Keratinocyte (primary cell): ENCODE measurements around the gene NBL1. TPM values are rescaled to one million over a fixed set of nuclear protein-coding genes. Genes with fewer than 3 reads are reported as not detected.

Experiments
- DNase-seq: peaks from one replicate; pipeline ENCODE4 v3.0.0-alpha.2; 2011; ENCODE audit warnings: low read depth, missing footprints, low spot score
- FAIRE-seq: peaks from 2 replicates; lab custom pipeline; 2011; peaks lifted over from hg19 to GRCh38; lab: Jason Lieb, UNC
- H2AFZ ChIP-seq: 2 replicates; pipeline ENCODE4 v1.6.0; 2012; ENCODE audit warnings: low read length, control low read depth, inconsistent platforms; ENCODE audit not compliant: control insufficient read depth
- H3K27ac ChIP-seq: 2 replicates; pipeline ENCODE4 v1.5.1; 2011; ENCODE audit warnings: low read length; ENCODE audit not compliant: control insufficient read depth, insufficient read depth
- H3K27me3 ChIP-seq: 3 replicates; pipeline ENCODE4 v1.6.0; 2011; ENCODE audit warnings: low read length; ENCODE audit not compliant: control insufficient read depth, insufficient read depth; ENCODE audit errors: extremely low read depth
- H3K36me3 ChIP-seq, 2 experiments: 2 replicates in 1 of 2; 3 replicates in 1 of 2; pipeline ENCODE4 v1.5.1; 2011; ENCODE audit warnings: low read length in 2 of 2, mild to moderate bottlenecking in 1 of 2; ENCODE audit not compliant: control insufficient read depth in 2 of 2, insufficient read depth in 2 of 2; ENCODE audit errors: extremely low read depth in 1 of 2
- H3K4me1 ChIP-seq: 3 replicates; pipeline ENCODE4 v1.5.1; 2011; ENCODE audit warnings: low read length; ENCODE audit not compliant: control insufficient read depth, insufficient read depth; ENCODE audit errors: extremely low read depth
- H3K4me2 ChIP-seq: 3 replicates; pipeline ENCODE4 v1.6.0; 2011; ENCODE audit warnings: low read depth, low read length; ENCODE audit not compliant: control insufficient read depth, insufficient read depth; ENCODE audit errors: extremely low read depth
- H3K4me3 ChIP-seq, 3 experiments: fragments of 200-600 bp in 1 of 3; sonication (generic) in 1 of 3; 2 replicates in 2 of 3; 3 replicates in 1 of 3; pipeline ENCODE4 v1.5.1; 2011 to 2016; ENCODE audit warnings: low read length in 3 of 3, mild to moderate bottlenecking in 3 of 3, control low read depth in 2 of 3, inconsistent platforms in 1 of 3, low read depth in 1 of 3, mixed read lengths in 1 of 3, mixed run types in 1 of 3, moderate library complexity in 1 of 3; ENCODE audit not compliant: control insufficient read depth in 2 of 3, insufficient read depth in 2 of 3; ENCODE audit errors: extremely low read depth in 1 of 3
- H3K79me2 ChIP-seq: 2 replicates; pipeline ENCODE4 v1.6.0; 2012; ENCODE audit warnings: low read length; ENCODE audit not compliant: control insufficient read depth, insufficient read depth
- H3K9ac ChIP-seq: 3 replicates; pipeline ENCODE4 v1.6.0; 2011; ENCODE audit warnings: low read length; ENCODE audit not compliant: control insufficient read depth, insufficient read depth; ENCODE audit errors: extremely low read depth
- H3K9me1 ChIP-seq: 3 replicates; pipeline ENCODE4 v1.6.0; 2011; ENCODE audit warnings: low read length; ENCODE audit not compliant: control insufficient read depth, insufficient read depth; ENCODE audit errors: extremely low read depth
- H3K9me3 ChIP-seq: 2 replicates; pipeline ENCODE4 v1.5.1; 2012; ENCODE audit warnings: low read depth, low read length; ENCODE audit not compliant: control insufficient read depth
- H4K20me1 ChIP-seq: 3 replicates; pipeline ENCODE4 v1.6.0; 2011; ENCODE audit warnings: low read length; ENCODE audit not compliant: control insufficient read depth, insufficient read depth; ENCODE audit errors: extremely low read depth
- CTCF ChIP-seq, 3 experiments: IDR thresholded peaks in 1 of 3; conservative IDR thresholded peaks in 1 of 3; optimal IDR thresholded peaks in 1 of 3; 2 replicates in 2 of 3; 3 replicates in 1 of 3; pipeline versions ENCODE3 to v1.5.1; 2011; ENCODE audit warnings: low read length in 3 of 3, mild to moderate bottlenecking in 3 of 3, moderate library complexity in 2 of 3, control low read depth in 1 of 3, inconsistent platforms in 1 of 3; ENCODE audit not compliant: insufficient read depth in 2 of 3; ENCODE audit errors: extremely low read depth in 1 of 3
- EZH2 ChIP-seq: IDR thresholded peaks from one replicate; pipeline ENCODE4 v1.6.1; 2012; ENCODE audit warnings: inconsistent platforms, mild to moderate bottlenecking, low read length, moderate library complexity
- dilution Hi-C: fragments of 300-500 bp; cut with MboI; formaldehyde crosslinking; loops from one replicate; pipeline ENCODE4 v1.7.0; 2020; ENCODE audit warnings: low sequenced_read_pairs; ENCODE audit not compliant: extremely low pct_ligation_motif_present
- polyA plus RNA-seq, 5 experiments: library from polyadenylated mRNA; depleted of rRNA in 3 of 5; stranded (reverse) in 3 of 5; stranded (forward) in 1 of 5; unstranded in 1 of 5; fragments of >200 nt; gene quantifications; 1 replicate in 1 of 5; 2 replicates in 3 of 5; 3 replicates in 1 of 5; pipeline versions ENCODE4 v1.2.1 to v1.2.3, GENCODE V29; 2011 to 2012; ENCODE audit warnings: missing spikeins in 2 of 5, low read depth in 1 of 5, low replicate concordance in 1 of 5

NBL1 gene
- polyA plus RNA-seq, 1 donor (not counting 4 experiments of a cell fraction or from before 2014, with no cell fraction given), result 74.5 TPM

DNA sequence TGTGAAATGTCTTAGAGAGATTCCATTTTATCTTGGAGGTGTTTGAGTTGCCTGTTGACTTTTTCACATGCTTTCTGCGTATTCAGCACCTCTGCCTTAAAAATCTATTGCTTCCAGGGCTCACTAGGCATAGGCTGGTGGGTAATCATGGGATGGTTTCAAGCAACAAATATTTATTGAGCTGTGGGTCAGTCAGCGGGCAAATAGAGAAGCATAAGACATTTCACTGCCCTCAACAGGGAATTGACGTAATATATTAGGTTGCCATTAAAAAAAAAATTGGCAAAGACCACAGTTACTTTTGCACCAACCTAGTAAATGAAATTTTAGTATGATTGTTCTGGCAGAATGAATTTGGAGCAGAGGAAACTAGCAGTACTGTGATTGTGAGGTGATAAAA lies 44.3 kb upstream of the NBL1 start:
- peaks cover 13% of the 10 kb centered on the region for H3K4me1 ChIP-seq
- H3K27ac ChIP-seq, result no peak overlapping the region
- no peaks in the 10 kb centered on the region for H3K27me3 ChIP-seq
- H3K9me1 ChIP-seq, result no peaks in the 10 kb centered on the region
- peaks cover 3% of the 10 kb centered on the region for H4K20me1 ChIP-seq
- DNase-seq, result no peak
- H3K36me3 ChIP-seq, result peaks cover 3 to 8% of the 10 kb centered on the region in 2 experiments
- no peak overlapping the region for H3K9ac ChIP-seq
- no peak for TF ChIP-seq CTCF (optimal IDR thresholded peaks at IDR 0.05 in 1 of 3, IDR thresholded peaks at IDR 0.05 in 1 of 3, conservative IDR thresholded peaks at IDR 0.05 in 1 of 3; ENCODE audit: extremely low read depth in 1 of 3, insufficient read depth in 2 of 3, low read length in 3 of 3)
- H2AFZ ChIP-seq, result no peak overlapping the region
- H3K79me2 ChIP-seq, result peaks cover 79% of the 10 kb centered on the region
- no peaks in the 10 kb centered on the region for H3K9me3 ChIP-seq
- no peak for FAIRE-seq
- dilution Hi-C loops, result no loop called here
- H3K4me3 ChIP-seq, result no peak overlapping the region
- H3K4me2 ChIP-seq, result no peak overlapping the region

GRCh38 chr1:19602486-19602885 lies 41.6 kb upstream of the NBL1 start:
- Histone ChIP-seq H4K20me1 (peaks cover 6% of the 10 kb centered on the region), H3K4me3 (no peak overlapping the region), H3K4me2 (no peak overlapping the region), H3K4me1 (peaks cover 9% of the 10 kb centered on the region), H3K9ac (no peak overlapping the region), H3K9me1 (no peaks in the 10 kb centered on the region), H3K9me3 (no peaks in the 10 kb centered on the region), H3K79me2 (peaks cover 99% of the 10 kb centered on the region), H3K27me3 (no peaks in the 10 kb centered on the region), H3K27ac (no peak overlapping the region), H2AFZ (no peak overlapping the region), H3K36me3 (peaks cover 3 to 11% of the 10 kb centered on the region in 2 experiments)
- DNase-seq (no peak), FAIRE-seq (no peak)
- TF ChIP-seq EZH2 (no peak), CTCF (optimal IDR thresholded peaks at IDR 0.05 in 1 of 3, IDR thresholded peaks at IDR 0.05 in 1 of 3, conservative IDR thresholded peaks at IDR 0.05 in 1 of 3; ENCODE audit: extremely low read depth in 1 of 3, insufficient read depth in 2 of 3, low read length in 3 of 3) (no peak)
- dilution Hi-C loops, result no loop called here
